Measurements from ENCODE around the gene CACUL1.

DNA sequence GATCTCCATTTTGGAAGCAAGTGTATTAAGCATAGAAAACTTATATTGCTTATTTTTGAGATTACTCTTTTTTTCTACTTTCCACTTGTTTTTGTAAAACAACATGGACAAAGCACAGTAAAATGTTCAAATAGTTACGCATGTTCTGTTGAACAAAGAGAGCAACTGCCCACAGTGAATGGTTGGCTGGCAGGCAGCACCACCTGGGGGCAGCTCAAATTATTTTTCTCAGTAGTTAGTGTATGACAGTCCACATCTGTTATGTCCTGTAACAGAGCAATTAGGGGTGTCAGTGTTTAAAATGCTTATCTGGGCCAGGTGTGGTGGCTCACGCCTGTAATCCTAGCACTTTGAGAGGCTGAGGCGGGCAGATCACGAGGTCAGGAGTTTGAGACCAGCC is 46.1 kb upstream of the CACUL1 start:
- TF ChIP-seq, protein P1, sequence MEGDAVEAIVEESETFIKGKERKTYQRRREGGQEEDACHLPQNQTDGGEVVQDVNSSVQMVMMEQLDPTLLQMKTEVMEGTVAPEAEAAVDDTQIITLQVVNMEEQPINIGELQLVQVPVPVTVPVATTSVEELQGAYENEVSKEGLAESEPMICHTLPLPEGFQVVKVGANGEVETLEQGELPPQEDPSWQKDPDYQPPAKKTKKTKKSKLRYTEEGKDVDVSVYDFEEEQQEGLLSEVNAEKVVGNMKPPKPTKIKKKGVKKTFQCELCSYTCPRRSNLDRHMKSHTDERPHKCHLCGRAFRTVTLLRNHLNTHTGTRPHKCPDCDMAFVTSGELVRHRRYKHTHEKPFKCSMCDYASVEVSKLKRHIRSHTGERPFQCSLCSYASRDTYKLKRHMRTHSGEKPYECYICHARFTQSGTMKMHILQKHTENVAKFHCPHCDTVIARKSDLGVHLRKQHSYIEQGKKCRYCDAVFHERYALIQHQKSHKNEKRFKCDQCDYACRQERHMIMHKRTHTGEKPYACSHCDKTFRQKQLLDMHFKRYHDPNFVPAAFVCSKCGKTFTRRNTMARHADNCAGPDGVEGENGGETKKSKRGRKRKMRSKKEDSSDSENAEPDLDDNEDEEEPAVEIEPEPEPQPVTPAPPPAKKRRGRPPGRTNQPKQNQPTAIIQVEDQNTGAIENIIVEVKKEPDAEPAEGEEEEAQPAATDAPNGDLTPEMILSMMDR (IDR thresholded peaks at IDR 0.05) = peak in 3 of 4 experiments; percentile 38 to 60 (median 58)
- TF ChIP-seq POLR2A (IDR thresholded peaks at IDR 0.05) = no peak

Data from prostate gland (tissue), 2 donors.